PFSK-1 (cell line): Measurements from ENCODE around the gene ADAP1.

ENCODE experiments used
- FOXP2 ChIP-seq: optimal IDR thresholded peaks from 2 replicates; pipeline ENCODE3; 2011; ENCODE audit warnings: borderline replicate concordance, control low read depth, inconsistent platforms; ENCODE audit not compliant: insufficient read depth; ENCODE audit errors: extremely low read length, extremely low read depth
- POLR2AphosphoS5 ChIP-seq: IDR thresholded peaks from 2 replicates; pipeline ENCODE4 v1.6.1; 2012; ENCODE audit warnings: low read depth, mild to moderate bottlenecking, control low read depth, low read length, moderate library complexity
- SIN3A ChIP-seq: IDR thresholded peaks from 2 replicates; pipeline ENCODE4 v1.6.1; 2012; ENCODE audit warnings: mild to moderate bottlenecking, low read length, moderate library complexity, borderline replicate concordance; ENCODE audit not compliant: insufficient read depth
- TAF1 ChIP-seq: IDR thresholded peaks from 2 replicates; pipeline ENCODE4 v1.6.1; 2012; ENCODE audit warnings: low read length, control low read depth, borderline replicate concordance; ENCODE audit not compliant: insufficient read depth
- TF ChIP-seq, protein P1 (sequence below), 2 experiments: IDR thresholded peaks; 2 replicates each; pipeline versions ENCODE4 v1.6.1 to v1.8.0; 2011 to 2012; ENCODE audit warnings: low read depth in 2 of 2, low read length in 2 of 2, control low read depth in 1 of 2, inconsistent platforms in 1 of 2, mild to moderate bottlenecking in 1 of 2, moderate library complexity in 1 of 2; ENCODE audit not compliant: insufficient read depth in 1 of 2

The ADAP1 gene

DNA sequence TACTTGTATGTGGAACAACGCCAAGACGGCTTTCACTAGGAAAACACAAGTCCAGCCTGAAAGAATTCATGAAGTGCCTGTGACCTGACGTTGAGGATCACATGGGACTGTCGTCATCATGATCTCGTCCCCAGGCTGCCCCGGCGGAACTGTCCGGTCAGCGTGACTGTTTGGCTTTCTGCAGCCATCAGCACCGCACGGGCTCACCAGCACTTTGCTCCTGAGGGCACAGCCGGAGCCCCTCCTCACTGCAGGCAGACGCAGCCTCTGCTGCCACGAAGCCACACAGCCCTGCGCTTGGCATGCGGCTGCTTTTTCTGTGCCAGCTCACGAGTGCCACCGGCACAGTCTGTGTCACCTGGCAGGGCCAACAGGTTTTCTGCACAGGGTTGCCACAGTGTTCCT is 87.5 kb downstream of the ADAP1 start:
- TF ChIP-seq TAF1 (no peak), POLR2AphosphoS5 (no peak), FOXP2 (no peak), SIN3A (no peak)
- TF ChIP-seq, protein P1, sequence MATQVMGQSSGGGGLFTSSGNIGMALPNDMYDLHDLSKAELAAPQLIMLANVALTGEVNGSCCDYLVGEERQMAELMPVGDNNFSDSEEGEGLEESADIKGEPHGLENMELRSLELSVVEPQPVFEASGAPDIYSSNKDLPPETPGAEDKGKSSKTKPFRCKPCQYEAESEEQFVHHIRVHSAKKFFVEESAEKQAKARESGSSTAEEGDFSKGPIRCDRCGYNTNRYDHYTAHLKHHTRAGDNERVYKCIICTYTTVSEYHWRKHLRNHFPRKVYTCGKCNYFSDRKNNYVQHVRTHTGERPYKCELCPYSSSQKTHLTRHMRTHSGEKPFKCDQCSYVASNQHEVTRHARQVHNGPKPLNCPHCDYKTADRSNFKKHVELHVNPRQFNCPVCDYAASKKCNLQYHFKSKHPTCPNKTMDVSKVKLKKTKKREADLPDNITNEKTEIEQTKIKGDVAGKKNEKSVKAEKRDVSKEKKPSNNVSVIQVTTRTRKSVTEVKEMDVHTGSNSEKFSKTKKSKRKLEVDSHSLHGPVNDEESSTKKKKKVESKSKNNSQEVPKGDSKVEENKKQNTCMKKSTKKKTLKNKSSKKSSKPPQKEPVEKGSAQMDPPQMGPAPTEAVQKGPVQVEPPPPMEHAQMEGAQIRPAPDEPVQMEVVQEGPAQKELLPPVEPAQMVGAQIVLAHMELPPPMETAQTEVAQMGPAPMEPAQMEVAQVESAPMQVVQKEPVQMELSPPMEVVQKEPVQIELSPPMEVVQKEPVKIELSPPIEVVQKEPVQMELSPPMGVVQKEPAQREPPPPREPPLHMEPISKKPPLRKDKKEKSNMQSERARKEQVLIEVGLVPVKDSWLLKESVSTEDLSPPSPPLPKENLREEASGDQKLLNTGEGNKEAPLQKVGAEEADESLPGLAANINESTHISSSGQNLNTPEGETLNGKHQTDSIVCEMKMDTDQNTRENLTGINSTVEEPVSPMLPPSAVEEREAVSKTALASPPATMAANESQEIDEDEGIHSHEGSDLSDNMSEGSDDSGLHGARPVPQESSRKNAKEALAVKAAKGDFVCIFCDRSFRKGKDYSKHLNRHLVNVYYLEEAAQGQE (IDR thresholded peaks at IDR 0.05; ENCODE audit: insufficient read depth in 1 of 2, low read depth in 2 of 2, low read length in 2 of 2): no peak

DNA sequence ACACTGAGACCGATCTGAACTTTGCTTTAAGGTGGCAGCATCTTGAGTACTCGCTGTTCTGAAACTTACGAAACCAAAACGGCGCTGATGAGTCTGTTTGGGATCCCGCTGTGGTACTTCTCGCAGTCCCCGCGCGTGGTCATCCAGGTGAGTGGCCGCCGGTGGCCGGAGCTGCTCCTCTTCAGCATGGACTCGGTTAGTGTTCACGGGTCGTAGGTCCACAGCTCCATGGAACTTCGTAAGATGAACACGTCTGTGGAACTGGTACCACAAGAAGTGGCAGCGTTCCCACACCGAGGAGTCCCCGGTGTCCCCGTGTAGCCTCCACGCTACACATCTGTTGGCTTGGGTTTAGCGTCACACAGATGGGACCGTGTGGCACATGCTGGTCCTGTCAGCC is 88.6 kb downstream of the ADAP1 start:
- TF ChIP-seq SIN3A: no peak

DNA sequence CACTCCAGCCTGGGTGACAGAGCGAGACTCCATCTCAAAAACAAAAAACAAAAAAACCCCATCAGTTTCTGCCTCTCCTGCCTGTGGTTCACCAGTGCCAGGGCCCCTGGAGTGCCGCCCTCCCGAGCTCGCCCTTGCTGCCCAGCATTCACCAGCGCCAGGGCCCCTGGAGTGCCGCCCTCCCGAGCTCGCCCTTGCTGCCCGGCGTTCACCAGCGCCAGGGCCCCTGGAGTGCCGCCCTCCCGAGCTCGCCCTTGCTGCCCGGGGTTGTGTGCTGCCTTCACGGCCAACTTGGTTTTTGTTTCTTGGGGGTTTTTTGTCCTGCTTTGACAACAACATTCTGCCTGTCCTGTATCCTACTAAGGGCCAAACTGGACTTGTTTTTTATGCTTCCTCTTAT is 91.4 kb downstream of the ADAP1 start:
- TF ChIP-seq FOXP2: no peak
- TF ChIP-seq, protein P1 (IDR thresholded peaks at IDR 0.05; ENCODE audit: insufficient read depth in 1 of 2, low read depth in 2 of 2, low read length in 2 of 2): no peak

DNA sequence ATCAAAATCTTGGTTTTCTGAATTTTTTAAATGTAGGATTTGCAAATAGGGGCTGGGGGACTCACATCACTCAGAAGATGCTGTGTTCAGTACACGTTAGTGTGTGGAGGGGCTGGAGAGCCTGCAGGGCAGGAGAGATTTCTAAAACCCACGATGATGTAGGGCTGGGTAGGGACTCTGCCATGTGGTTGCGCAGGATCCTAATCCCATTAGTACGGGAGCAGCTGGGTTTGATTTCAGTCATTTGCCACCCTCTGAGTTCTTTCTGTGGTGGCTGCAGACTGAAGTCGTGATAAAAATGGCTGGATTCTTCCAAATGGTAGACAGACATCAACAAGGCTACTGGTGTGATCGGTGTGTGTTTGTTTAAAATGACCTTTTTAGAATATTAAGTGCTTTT is 92.3 kb downstream of the ADAP1 start:
- TF ChIP-seq, protein P1 (IDR thresholded peaks at IDR 0.05; ENCODE audit: insufficient read depth in 1 of 2, low read depth in 2 of 2, low read length in 2 of 2): no peak
- TF ChIP-seq TAF1: no peak
- TF ChIP-seq POLR2AphosphoS5: no peak
- TF ChIP-seq FOXP2: no peak
- no peak for TF ChIP-seq SIN3A

DNA sequence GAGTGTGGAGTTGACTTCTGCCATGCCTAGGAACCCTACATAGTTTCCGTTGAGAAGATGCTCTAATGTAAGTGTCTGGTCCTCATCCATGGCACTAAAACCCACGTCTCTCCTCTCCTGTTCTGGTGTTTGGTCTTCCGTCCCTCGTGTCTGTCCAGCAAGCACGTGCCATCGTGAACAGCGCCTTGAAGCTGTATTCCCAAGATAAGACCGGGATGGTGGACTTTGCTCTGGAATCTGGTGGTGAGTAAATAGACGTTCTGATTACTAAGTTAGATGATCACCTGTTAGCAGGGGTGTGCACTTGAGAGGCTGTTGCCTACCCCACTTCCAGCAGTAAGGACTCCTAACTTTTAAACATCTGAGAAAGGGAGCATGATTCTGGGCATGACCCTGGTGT is 93.3 kb downstream of the ADAP1 start:
- TF ChIP-seq FOXP2: no peak
- no peak for TF ChIP-seq SIN3A
- no peak for TF ChIP-seq POLR2AphosphoS5
- no peak for TF ChIP-seq TAF1
- TF ChIP-seq, protein P1 (IDR thresholded peaks at IDR 0.05; ENCODE audit: insufficient read depth in 1 of 2, low read depth in 2 of 2, low read length in 2 of 2): no peak
